Uterus (tissue), 4 donors: ENCODE results near the gene CFAP107. TPM values are rescaled to one million over a fixed set of nuclear protein-coding genes. Genes with fewer than 3 reads are reported as not detected.
"Not testable (repeated sequence)": the region's sequence is repeated elsewhere in the genome, so short reads cannot be mapped to it uniquely, and the experiment has no call there.

ENCODE experiments used
- DNase-seq, 2 donors: peaks; one replicate each; pipeline ENCODE4 v3.0.0-alpha.2; 2019 to 2020
- H3K27ac ChIP-seq, 2 donors: fragments of 200-600 bp; sonication (generic); 1 replicate in 1 of 2; 2 replicates in 1 of 2; pipeline ENCODE4 v1.5.1; 2016 to 2018
- H3K27me3 ChIP-seq, 2 donors: fragments of 200-600 bp; sonication (generic); one replicate each; pipeline ENCODE4 v1.5.1; 2018 to 2019; ENCODE audit warnings: control low read depth in 1 of 2
- H3K36me3 ChIP-seq, 2 donors: fragments of 200-600 bp; sonication (generic); one replicate each; pipeline ENCODE4 v1.5.1; 2019; ENCODE audit warnings: control low read depth in 1 of 2
- H3K4me1 ChIP-seq, 2 donors: fragments of 200-600 bp; sonication (generic); one replicate each; pipeline ENCODE4 v1.5.1; 2018 to 2019; ENCODE audit warnings: control low read depth in 1 of 2
- H3K4me3 ChIP-seq, 2 donors: fragments of 200-600 bp; sonication (generic); 1 replicate in 1 of 2; 2 replicates in 1 of 2; pipeline ENCODE4 v1.5.1; 2018 to 2019; ENCODE audit warnings: mild to moderate bottlenecking in 1 of 2
- H3K9me3 ChIP-seq, 2 donors: fragments of 200-600 bp; sonication (generic); one replicate each; pipeline ENCODE4 v1.5.1; 2019; ENCODE audit warnings: control low read depth in 1 of 2
- CTCF ChIP-seq, 4 experiments: fragments of 200-600 bp in 2 of 4; fragments of 450-650 bp in 2 of 4; sonication (generic) in 2 of 4; IDR thresholded peaks; one replicate each; pipeline ENCODE4 v1.5.1; 2016 to 2019; ENCODE audit warnings: antibody characterized with exemption in 4 of 4, mild to moderate bottlenecking in 2 of 4, moderate library complexity in 1 of 4
- POLR2A ChIP-seq, 2 donors: fragments of 450-650 bp; IDR thresholded peaks; one replicate each; pipeline ENCODE4 v1.6.1; 2016; ENCODE audit warnings: antibody characterized with exemption in 2 of 2, mild to moderate bottlenecking in 1 of 2, moderate library complexity in 1 of 2
- intact Hi-C: fragments of 100-400 bp; cut with DNase I; formaldehyde crosslinking; loops from one replicate; pipeline ENCODE4 v1.15.1; 2023; ENCODE audit warnings: low total_unique reads
- total RNA-seq, 4 donors: library from RNA; depleted of rRNA in 3 of 4; stranded (reverse); fragments of >200 nt in 3 of 4; gene quantifications; one replicate each; pipeline versions ENCODE4 v1.1.0 to v1.2.4, GENCODE V29; 2014 to 2023
- donor health status: DM: yes; HTN: yes; CAD: no.

Gene CFAP107
- total RNA-seq, 4 donors from 2014 or later, result 0.14 TPM; not detected in 3

DNA sequence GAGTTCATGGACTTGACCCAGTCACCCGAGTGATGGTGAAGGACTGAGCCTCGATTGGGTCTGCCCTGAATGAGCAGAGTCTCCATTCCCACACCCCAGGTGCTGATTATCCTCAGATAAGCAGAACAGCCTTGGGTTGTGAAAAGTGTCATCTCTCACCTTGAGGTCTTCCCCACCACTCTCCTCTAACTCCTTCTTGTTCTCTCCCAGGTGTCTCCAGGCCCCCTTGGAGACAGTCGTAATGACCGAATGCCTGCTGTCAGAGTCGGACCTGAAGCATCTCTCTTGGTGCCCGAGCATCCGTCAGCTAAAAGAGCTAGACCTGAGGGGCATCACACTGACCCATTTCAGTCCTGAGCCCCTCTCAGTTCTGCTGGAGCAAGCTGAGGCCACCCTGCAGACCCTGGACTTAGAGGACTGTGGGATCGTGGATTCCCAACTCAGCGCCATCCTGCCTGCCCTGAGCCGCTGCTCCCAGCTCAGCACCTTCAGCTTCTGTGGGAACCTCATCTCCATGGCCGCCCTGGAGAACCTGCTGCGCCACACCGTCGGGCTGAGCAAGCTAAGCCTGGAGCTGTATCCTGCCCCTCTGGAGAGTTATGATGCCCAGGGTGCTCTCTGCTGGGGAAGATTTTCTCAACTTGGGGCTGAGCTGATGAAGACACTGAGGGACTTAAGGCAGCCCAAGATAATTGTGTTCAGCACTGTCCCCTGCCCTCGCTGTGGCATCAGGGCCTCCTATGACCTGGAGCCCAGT, 31.0 kb downstream of the CFAP107 start:
- Histone ChIP-seq H3K27ac (no peak overlapping the region), H3K27me3 (no peaks in the 10 kb centered on the region), H3K9me3 (no peaks in the 10 kb centered on the region), H3K36me3 (no peaks in the 10 kb centered on the region), H3K4me1 (no peaks in the 10 kb centered on the region), H3K4me3 (no peak overlapping the region)
- no peak for DNase-seq
- intact Hi-C loops, result no loop called here
- no peak for TF ChIP-seq CTCF (IDR thresholded peaks at IDR 0.05)
- TF ChIP-seq POLR2A (IDR thresholded peaks at IDR 0.05), result no peak

- no peak for TF ChIP-seq CTCF (IDR thresholded peaks at IDR 0.05)
- Histone ChIP-seq H3K27ac (no peak overlapping the region), H3K36me3 (no peaks in the 10 kb centered on the region), H3K27me3 (no peaks in the 10 kb centered on the region), H3K4me1 (no peaks in the 10 kb centered on the region), H3K9me3 (no peaks in the 10 kb centered on the region), H3K4me3 (no peak overlapping the region)
- intact Hi-C loops, result no loop called here
- no peak for DNase-seq
Observed at GRCh38 chr1:12778061-12778460, 32.1 kb downstream of the CFAP107 start.

DNA sequence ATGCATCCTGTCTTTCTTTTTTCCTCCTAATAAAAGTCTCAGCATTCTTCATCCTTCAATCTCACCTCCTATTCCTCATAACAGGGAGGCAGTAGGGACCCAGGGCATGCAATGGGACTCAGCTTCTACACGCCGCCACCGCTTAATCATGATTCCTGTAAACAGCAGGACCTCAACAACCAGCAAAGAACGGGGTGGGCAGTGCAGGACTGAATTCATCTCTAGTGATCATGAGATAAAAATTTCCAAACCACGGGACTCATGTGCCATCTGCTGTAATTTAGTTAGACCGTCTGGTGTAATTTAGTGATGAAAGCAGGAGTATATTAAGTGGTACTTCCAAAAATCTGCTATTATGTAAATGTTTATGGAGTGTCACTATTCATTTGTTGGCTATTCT, 32.9 kb downstream of the CFAP107 start:
- no peaks in the 10 kb centered on the region for H3K36me3 ChIP-seq
- H3K27me3 ChIP-seq, result no peaks in the 10 kb centered on the region
- intact Hi-C loops, result no loop called here
- no peaks in the 10 kb centered on the region for H3K9me3 ChIP-seq
- H3K4me3 ChIP-seq, result no peak overlapping the region
- H3K27ac ChIP-seq, result no peak overlapping the region
- H3K4me1 ChIP-seq, result no peaks in the 10 kb centered on the region
- no peak for DNase-seq
- TF ChIP-seq POLR2A (IDR thresholded peaks at IDR 0.05) (no peak), CTCF (IDR thresholded peaks at IDR 0.05) (no peak)

GRCh38 chr1:12781488-12781887, 35.5 kb downstream of the CFAP107 start:
- intact Hi-C loops, result not testable (repeated sequence)

GRCh38 chr1:12783783-12784182, 37.8 kb downstream of the CFAP107 start:
- H3K4me3 ChIP-seq, DNase-seq, H3K4me1 ChIP-seq, H3K27me3 ChIP-seq, intact Hi-C loops, H3K36me3 ChIP-seq, H3K9me3 ChIP-seq, H3K27ac ChIP-seq: not testable (repeated sequence)

More at GRCh38 chr1:12781488-12781887, 35.5 kb downstream of the CFAP107 start:
- H3K4me1 ChIP-seq, DNase-seq, H3K27me3 ChIP-seq, H3K36me3 ChIP-seq, H3K4me3 ChIP-seq, H3K27ac ChIP-seq, H3K9me3 ChIP-seq: not testable (repeated sequence)

- H3K27ac ChIP-seq, DNase-seq, H3K4me3 ChIP-seq, intact Hi-C loops, H3K27me3 ChIP-seq, H3K4me1 ChIP-seq, H3K36me3 ChIP-seq, H3K9me3 ChIP-seq: not testable (repeated sequence)
Observed at GRCh38 chr1:12784729-12785128, 38.7 kb downstream of the CFAP107 start.

DNA sequence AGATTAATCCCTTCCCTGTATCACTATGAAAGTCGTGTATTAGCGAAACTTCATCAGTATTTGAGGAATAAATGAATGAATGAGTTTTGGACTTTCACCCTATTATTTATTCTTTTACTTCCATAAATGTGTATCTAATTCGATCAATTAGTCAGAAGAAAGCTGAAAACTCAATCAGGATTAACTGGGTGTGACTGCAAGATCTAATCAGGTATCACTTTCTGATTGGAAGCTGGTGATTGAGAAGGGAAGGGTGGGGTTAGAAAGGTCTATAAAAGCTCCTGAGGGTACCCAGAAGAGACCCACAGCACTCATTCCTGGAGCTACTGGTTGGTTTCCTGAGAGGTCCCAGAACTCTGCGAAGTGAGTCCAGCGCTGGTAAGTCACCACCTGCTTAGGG, 45.1 kb downstream of the CFAP107 start, which contains the start of gene PRAMEF1:
TSS of gene PRAMEF1 (plus strand) at position 301 of the 400 bp plus-strand sequence. CDS start 1,831 bp downstream, outside the sequence.
- H3K4me3 ChIP-seq, result not testable (repeated sequence)

More for the DNA sequence above, 45.1 kb downstream of the CFAP107 start, which contains the start of gene PRAMEF1:
- intact Hi-C loops, H3K27me3 ChIP-seq, H3K4me1 ChIP-seq, H3K9me3 ChIP-seq, DNase-seq, H3K27ac ChIP-seq, H3K36me3 ChIP-seq: not testable (repeated sequence)
